NCI-H510A (cell line): ENCODE measurements around the gene GNB1.
"Not testable (repeated sequence)": the region's sequence is repeated elsewhere in the genome, so short reads cannot be mapped to it uniquely, and the experiment has no call there.

Experiments
- DNase-seq: peaks from one replicate; lab custom pipeline; 2025; lab: John Stamatoyannopoulos, UW

The GNB1 gene

GRCh38 chr1:1741013-1741412 is 149.9 kb downstream of the GNB1 start:
- DNase-seq, result not testable (repeated sequence)

GRCh38 chr1:1738799-1739337 is 152.0 kb downstream of the GNB1 start:
- not testable (repeated sequence) for DNase-seq

GRCh38 chr1:1737675-1738590 is 153.0 kb downstream of the GNB1 start:
- not testable (repeated sequence) for DNase-seq
